ENCODE data around the gene SLIT2.

SLIT2 gene

DNA sequence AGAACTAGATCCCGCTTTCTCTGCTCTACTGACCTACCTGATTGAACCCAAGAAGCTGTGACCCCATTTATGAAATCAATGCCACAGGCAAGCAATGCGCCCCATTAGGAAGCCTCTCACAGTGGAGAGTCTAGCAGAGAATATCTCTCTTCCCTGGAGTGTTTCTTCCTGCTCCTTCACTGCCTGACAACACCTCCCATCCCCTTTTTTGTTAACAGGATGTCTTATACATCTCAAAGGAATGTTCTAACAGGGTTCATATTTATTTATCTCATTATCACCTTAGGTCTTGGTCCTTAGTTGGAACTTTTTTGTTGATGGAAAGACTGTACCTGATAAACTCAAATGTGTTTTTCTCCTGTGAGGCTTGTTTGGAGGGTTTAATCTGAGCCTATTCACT is 35.5 kb downstream of the SLIT2 start:
- Mint-ChIP-seq H3K27me3 (ENCODE audit: low read depth, poor library complexity) (no peaks in the 10 kb centered on the region), H3K27ac (no peak overlapping the region)

GRCh38 chr4:20288047-20288650 is 36.4 kb downstream of the SLIT2 start:
- H3K4me1 Mint-ChIP-seq: peaks cover 27% of the 10 kb centered on the region

More for the DNA sequence above, 35.5 kb downstream of the SLIT2 start:
- TF ChIP-seq CTCF (IDR thresholded peaks at IDR 0.05): no peak
- Mint-ChIP-seq H3K9me3 (no peaks in the 10 kb centered on the region), H3K36me3 (ENCODE audit: low read depth) (peaks cover 33% of the 10 kb centered on the region), H3K4me1 (peaks cover 26% of the 10 kb centered on the region), H3K4me3 (no peak overlapping the region)
- DNase-seq: no peak

DNA sequence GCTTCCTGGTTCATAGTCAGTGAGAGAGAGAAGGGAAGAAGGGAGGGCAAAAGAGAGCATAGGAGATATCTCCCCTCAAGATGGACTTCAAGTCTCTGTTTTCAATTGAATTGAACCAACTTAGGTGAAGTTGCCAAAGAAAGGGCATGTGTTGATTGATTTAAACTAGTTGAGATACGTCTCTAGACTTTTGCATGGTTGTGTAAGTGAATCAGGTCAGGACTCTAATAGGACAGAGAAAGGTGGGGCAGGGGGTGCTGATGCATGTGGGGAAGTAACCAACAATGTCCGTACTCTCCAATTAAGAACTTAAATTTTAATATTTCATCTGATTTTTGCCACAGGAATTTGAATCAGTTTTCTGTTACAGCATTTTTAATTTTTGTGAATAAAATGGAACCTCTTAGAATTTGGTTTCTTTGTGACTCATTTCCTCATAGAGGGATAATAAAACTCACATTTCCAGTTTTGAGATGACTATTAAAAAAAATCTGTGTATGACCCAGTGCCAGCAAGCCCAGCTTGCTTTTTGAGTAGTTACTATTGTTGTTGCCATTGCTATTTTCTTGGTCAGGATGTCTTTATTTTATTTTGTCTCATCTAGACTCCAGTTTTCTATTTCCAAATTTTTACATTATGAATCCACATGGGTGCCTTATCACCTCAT is 37.3 kb downstream of the SLIT2 start:
- DNase-seq: no peak
- peaks cover 37% of the 10 kb centered on the region for H3K36me3 Mint-ChIP-seq (ENCODE audit: low read depth)
- peak overlapping the region; percentile 27 for H3K27ac Mint-ChIP-seq
- H3K4me3 Mint-ChIP-seq: no peak overlapping the region
- H3K4me1 Mint-ChIP-seq: peaks cover 22% of the 10 kb centered on the region
- no peaks in the 10 kb centered on the region for H3K27me3 Mint-ChIP-seq (ENCODE audit: low read depth, poor library complexity)
- no peaks in the 10 kb centered on the region for H3K9me3 Mint-ChIP-seq
- no peak for TF ChIP-seq CTCF (IDR thresholded peaks at IDR 0.05)

More at GRCh38 chr4:20288047-20288650, 36.4 kb downstream of the SLIT2 start:
- no peaks in the 10 kb centered on the region for H3K27me3 Mint-ChIP-seq (ENCODE audit: low read depth, poor library complexity)
- no peak for TF ChIP-seq CTCF (IDR thresholded peaks at IDR 0.05)
- H3K4me3 Mint-ChIP-seq: no peak overlapping the region
- peaks cover 36% of the 10 kb centered on the region for H3K36me3 Mint-ChIP-seq (ENCODE audit: low read depth)
- no peak overlapping the region for H3K27ac Mint-ChIP-seq
- no peaks in the 10 kb centered on the region for H3K9me3 Mint-ChIP-seq
- no peak for DNase-seq

GRCh38 chr4:20289782-20290181 is 38.1 kb downstream of the SLIT2 start:
- Mint-ChIP-seq H3K9me3 (no peaks in the 10 kb centered on the region), H3K27ac (no peak overlapping the region), H3K4me1 (peaks cover 27% of the 10 kb centered on the region), H3K4me3 (no peak overlapping the region), H3K36me3 (ENCODE audit: low read depth) (peaks cover 44% of the 10 kb centered on the region), H3K27me3 (ENCODE audit: low read depth, poor library complexity) (no peaks in the 10 kb centered on the region)
- DNase-seq: no peak
- TF ChIP-seq CTCF (IDR thresholded peaks at IDR 0.05): no peak

DNA sequence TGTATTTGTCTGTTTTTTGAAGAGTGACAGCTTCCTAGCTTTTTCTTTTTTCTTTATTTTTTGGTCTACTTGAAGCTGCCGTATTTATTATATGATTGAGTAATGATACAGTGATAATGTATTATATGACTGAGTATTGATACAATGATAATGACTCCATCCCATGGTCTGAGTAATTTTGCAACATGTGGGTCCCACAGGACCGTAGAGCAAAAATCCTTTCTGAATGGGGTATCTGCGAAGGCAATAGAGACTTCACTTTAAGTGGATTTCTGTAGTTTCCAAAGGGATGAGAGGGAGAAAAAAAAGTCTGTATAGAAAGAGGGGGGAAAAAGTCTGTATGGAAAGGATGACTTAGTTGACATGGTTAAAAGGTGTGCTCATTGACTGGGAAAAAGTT is 41.0 kb downstream of the SLIT2 start:
- no peaks in the 10 kb centered on the region for H3K27me3 Mint-ChIP-seq (ENCODE audit: low read depth, poor library complexity)
- H3K9me3 Mint-ChIP-seq: no peaks in the 10 kb centered on the region
- DNase-seq: no peak
- H3K4me3 Mint-ChIP-seq: no peak overlapping the region
- peaks cover 28% of the 10 kb centered on the region for H3K4me1 Mint-ChIP-seq
- peaks cover 31% of the 10 kb centered on the region for H3K36me3 Mint-ChIP-seq (ENCODE audit: low read depth)
- TF ChIP-seq CTCF (IDR thresholded peaks at IDR 0.05): no peak
- H3K27ac Mint-ChIP-seq: no peak overlapping the region

GRCh38 chr4:20297261-20297660 is 45.6 kb downstream of the SLIT2 start:
- no peak overlapping the region for H3K4me3 Mint-ChIP-seq
- peaks cover 26% of the 10 kb centered on the region for H3K4me1 Mint-ChIP-seq
- no peak overlapping the region for H3K27ac Mint-ChIP-seq
- H3K9me3 Mint-ChIP-seq: no peaks in the 10 kb centered on the region
- H3K27me3 Mint-ChIP-seq (ENCODE audit: low read depth, poor library complexity): no peaks in the 10 kb centered on the region
- DNase-seq: no peak
- peaks cover 11% of the 10 kb centered on the region for H3K36me3 Mint-ChIP-seq (ENCODE audit: low read depth)
- TF ChIP-seq CTCF (IDR thresholded peaks at IDR 0.05): no peak

All from nephron progenitor cell (in vitro differentiated cells).